COLO668 (cell line): ENCODE data around the gene CNIH1.
"Not testable (repeated sequence)": the region's sequence is repeated elsewhere in the genome, so short reads cannot be mapped to it uniquely, and the experiment has no call there.

Source experiments
- DNase-seq: peaks from one replicate; lab custom pipeline; 2025; ENCODE audit not compliant: unreplicated experiment; lab: John Stamatoyannopoulos, UW

The CNIH1 gene

DNA sequence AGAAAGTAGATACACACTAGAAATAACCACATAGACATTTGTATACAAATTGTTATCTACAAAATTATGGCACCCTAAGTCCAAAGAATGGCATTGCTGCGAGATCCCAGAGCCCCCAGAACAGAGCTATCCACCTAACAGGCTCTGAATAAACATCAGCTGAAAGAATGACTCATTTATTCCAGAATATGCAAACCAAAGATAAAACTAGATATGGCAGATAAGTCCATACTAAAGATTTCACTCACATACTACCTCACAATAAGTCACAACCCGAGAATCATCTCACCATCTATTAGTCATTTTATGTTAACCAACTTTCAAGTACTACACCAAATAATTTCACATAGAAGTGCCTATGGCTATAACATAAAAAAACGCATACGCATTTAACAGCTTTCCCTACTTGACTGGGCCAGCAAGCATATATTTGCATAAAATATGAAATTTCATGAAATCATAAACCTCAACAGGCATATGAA is 5.6 kb downstream of the CNIH1 start:
- DNase-seq, result no peak

DNA sequence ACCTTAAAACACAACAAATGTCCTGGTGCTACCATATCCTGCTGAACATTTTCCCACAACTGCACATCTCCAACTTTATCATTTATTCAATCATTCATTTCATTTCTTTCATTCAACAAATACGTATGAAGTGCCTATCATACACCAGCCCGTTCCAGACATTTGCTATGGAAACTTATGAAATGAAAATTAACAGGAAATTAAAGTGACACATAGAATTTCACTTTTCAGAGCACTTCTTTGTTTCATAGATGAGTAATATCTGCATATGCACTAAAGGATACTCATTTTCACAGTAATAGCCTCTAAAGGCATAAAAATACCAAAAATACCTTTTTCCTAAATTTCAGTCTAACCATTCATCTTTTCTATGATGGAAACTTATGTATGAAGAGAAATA is 12.6 kb downstream of the CNIH1 start:
- no peak for DNase-seq

DNA sequence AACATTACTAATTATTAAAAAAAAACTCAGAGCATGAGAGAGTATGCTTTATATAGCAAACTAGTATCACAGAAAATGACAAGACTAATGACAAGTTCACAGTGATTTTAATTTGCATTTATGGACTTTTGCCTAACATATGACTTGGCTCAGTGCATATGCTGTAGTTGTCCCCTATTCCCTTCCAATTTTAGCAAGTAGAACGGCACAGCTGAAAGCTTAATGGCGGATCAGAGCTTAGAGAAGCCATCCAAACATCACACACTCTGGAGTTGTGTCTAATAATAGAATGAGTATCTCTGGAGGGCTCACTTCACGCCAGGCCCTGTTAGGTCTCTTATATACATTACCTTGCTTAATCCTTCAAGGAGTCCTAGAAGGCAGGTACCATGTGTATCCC is 13.3 kb downstream of the CNIH1 start:
- DNase-seq, result no peak

DNA sequence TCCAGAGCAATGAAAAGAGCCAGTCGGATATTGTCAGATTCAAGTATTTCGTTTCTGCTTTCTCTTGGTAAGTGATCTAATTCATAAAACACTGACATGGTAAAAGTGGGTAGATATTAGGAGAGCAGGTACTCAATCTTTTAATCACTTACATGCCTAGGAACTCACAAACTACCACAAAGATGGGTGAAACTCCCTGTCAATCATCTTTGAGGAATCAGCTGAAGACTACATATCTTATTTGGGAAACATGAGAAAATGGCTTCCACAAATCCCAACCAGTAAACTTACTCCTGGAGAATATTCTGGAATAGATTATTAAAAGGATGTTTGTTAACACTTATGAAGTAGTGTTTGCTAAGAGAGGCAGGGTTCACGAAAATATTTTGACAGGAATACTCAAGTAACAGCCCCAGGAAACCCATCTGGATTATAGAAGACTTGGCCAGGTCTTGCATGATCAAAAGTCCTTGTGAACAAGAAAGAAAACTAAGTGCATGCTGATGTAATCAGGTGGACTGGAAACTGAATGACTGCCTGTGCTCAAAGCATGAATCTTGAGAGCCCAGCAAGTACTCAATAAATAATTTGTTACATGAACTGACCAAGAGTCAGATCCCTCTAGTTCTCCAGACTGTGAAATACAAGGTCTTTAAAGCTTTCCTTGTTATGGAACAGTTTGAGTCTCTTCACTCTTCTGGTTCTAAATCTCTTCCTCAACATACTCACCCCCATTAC is 15.5 kb downstream of the CNIH1 start:
- DNase-seq, result no peak

DNA sequence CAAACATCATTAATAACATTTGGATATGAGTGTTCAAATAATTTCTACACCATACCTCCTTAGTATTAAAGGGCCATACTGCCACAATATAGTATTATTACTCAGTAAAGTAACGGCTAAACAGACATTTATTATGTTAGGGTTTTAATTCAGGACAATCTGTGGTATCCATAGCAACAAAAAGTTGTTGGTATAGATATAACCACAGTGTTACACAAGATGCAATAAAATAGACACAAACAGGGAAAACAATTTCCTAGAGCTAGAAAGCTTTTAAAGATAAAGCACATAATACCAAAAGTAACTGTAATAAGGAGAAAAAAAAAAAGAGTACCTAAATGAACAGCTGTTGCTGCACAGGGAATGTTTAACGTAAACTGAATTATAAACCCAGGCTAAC is 16.1 kb downstream of the CNIH1 start:
- no peak for DNase-seq

DNA sequence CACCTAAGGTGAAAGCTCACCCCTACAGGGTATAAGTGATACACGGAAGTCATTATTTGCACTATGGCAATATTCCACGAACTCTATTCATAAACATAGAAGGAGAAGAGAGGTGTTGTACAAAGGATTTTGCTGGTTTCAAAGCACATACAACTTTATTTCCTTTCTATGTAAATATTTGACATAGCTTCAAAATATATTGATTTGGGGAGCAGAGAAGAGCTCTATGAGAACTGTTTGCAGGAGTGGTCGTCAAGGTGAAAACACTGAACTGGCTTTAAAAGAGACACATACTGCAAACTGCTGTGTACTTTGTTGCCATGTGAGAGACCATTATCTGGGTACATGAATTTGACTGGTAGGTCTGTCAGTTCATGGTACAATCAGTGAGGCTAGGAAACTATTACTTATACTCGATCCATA is 16.7 kb downstream of the CNIH1 start:
- DNase-seq, result peak; percentile 48

DNA sequence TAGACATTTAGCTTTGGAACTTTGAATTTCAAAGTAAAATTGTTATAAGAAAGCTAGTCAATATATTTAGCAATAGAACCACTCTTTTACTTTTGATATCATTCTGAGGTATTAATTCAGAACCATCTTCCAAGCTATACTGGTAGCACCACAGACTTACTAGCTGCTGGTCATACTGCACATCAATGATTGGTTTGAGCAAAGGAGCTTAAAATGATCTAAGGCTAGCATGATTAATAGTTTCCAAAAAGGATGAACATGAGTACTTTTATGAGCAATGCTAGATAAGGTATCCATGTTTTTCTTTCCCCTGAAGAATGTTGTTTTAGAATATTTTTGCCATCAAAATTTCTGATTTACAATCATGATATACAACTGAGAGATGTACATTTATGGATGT is 17.2 kb downstream of the CNIH1 start:
- DNase-seq, result no peak

DNA sequence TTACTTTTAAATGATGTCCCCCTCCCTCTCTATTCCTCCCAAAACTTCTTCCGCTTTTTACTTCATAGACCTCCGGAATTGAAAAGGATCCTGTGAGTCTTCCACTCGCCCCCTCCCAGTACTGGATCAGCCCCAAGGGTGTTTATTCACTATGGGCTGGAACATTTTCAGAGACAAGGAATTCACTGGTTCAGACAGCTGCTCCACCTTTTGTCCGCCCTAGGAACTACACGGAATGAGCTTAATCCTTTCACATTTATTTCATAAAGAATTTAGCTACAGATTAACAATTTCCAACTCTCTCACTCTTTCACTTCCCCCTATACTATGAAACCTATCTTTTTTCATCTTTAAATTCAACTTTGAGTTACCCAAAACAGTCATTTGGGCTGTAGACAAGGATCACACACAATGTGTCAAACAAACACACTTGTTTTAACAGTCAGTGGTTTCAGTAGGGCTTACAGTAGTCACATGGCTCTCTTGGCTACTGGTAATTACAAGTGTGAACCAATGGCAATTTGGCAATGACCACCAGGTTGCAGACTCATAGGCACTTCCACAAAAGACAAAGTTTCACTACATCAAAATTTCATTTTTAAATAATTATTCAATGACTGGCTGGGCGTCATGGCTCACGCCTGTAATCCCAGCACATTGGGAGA is 20.6 kb downstream of the CNIH1 start:
- DNase-seq, result peak; percentile 25

DNA sequence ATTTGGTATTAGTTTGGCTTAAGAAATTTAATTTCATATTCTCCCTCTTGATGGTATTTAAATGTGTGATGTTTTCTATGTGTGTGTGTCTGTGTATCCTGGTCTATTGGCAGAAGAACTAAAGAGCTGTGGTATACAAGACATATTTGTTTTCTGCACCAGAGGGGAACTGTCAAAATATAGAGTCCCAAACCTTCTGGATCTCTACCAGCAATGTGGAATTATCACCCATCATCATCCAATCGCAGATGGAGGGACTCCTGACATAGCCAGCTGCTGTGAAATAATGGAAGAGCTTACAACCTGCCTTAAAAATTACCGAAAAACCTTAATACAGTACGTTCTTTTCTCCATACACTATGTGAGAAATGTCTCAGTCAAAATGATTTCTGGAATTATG is 29.8 kb downstream of the CNIH1 start:
- DNase-seq, result no peak

DNA sequence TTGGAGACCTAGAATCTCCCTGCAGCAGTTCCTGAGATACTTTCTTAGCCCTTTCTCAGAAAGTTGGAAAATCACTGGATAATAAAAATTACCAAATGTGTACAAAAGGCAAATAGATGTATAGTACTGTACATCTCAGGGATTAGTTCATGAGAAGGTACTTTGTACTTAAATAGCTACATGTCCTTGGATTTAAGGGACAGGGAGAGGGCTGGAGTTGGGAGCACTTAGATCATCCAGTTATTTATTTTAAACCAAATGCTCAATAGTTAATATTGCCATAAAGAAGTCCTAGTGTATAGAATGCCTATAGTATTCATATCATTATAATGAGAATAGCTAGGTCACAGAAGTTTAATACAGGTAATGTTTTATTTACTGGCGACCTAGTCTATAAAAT is 31.0 kb downstream of the CNIH1 start:
- no peak for DNase-seq

DNA sequence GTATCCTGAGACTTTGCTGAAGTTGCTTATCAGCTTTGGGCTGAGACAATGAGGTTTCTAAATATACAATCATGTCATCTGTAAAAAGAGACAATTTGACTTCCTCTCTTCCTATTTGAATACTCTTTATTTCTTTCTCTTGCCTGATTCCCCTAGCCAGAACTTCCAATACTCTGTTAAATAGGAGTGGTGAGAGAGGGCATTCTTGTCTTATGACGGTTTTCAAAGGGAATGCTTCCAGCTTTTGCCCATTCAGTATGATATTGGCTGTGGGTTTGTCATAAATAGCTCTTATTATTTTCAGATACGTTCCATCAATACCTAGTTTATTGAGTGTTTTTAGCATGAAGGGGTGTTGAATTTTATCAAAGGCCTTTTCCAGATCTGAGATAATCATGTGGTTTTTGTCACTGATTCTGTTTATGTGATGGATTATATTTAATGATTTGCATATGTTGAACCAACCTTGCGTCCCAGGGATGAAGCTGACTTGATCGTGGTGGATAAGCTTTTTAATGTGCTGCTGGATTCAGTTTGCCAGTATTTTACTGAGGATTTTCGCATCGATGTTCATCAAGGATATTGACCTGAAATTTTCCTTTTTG is 37.7 kb downstream of the CNIH1 start:
- DNase-seq, result not testable (repeated sequence)

DNA sequence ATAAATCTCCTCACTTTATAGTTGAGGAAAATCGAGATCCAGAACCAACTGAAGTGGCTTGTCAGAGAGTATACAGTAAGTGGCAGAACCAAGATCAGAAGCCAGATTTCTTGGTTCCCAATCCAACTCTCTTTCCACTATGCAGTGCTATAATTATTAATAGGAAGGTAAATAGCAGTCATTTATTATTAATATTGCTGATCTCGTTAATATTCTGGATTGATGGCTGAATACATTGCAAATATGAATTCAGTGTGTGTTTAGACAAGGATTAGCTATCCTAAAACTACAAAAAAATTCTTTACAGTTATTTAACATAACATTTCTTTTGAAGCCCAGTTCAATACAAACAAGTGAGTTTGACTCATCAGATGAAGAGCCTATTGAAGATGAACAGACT is 41.6 kb downstream of the CNIH1 start:
- DNase-seq, result no peak

DNA sequence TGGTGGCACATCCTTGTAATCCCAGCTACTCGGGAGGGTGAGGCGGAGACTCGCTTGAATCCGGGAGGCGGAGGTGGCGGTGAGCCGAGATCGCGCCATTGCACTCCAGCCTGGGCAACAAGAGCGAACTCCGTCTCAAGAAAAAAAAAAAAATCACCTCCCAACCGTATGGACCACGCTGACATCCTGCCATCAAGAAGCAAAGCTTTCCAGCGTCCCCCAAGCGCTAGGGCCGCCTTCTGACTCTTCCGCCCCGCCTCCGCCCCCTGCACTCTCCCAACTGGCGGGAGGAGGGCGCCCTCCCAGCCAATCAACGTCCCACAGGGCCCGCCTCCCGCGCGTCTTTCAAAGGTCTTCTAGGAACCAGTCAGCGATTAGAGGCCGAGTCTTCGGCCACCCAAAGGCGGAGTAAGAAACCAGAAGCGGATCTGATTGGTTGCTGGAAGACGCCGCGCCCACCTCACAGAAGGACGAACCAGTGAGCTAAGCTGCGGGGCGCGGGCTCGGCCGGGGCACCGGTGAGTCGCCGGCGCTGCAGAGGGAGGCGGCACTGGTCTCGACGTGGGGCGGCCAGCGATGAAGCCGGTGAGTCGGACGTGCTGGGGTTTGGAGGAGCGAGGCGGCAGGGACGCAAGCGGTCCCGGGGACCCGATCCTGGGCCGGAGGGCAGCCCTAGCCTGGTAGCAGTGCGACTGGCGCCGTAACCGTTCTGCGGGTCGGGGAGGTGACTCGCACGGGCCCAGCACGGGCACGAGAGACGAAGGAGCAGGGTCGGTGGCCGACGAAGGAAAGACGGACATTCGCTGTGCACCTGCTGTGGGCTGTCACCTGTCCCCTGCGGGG is 44.5 kb downstream of the CNIH1 start, which contains the start of gene CDKN3:
TSS of gene CDKN3 (plus strand) at position 515 of the 843 bp plus-strand sequence. CDS start at position 577, 62 bp downstream.
- DNase-seq, result peak; percentile 99

DNA sequence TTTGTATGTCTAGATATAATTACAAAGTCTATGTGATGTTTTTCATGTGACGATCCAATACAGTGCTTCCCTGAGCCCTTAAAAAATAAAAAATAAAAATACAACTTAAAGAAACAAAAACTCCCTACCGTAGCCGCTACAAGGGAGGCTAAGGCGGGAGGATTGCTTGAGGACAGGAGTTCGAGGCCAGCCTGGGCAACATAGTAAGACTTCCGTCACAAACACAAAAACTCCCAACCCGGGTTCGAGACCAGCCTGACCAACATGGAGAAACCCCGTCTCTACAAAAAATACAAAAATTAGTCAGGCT is 45.0 kb downstream of the CNIH1 start:
- no peak for DNase-seq

DNA sequence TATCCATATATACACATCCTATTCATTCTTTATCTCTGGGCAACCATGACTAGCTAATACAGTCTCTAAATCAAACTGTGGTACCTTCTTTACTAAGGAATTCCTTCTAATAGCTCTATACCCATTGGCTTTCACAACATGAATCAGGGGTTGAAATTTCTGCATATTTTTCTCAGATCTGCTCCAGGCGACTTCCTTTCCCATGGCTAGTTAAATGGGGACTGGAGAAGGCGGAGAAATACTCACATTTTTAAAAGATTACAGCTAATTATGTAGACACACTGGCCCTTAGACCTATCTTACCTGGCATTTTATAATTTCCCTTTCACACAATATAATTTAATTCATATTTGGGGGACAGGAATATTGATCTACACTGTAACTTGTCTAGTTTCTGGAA is 45.5 kb downstream of the CNIH1 start:
- DNase-seq, result no peak

DNA sequence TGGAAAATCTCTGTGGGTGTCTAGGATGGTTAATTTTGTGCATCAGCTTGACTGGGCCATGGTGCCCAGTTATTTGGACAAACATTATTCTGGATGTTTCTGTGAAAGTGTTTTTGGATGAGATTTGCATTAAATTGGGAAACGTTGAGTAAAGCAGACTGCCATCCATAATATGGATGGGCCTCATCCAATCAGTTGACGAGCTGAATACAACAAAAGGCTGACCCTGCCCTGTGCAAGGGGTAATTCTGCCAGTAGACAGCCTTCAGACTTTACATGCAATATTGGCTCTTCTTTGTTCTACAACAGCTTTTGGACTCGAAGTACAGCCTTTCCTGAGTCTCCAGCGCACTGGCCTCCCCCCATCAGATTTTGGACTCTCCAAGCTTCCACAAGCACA is 45.9 kb downstream of the CNIH1 start:
- DNase-seq, result no peak

DNA sequence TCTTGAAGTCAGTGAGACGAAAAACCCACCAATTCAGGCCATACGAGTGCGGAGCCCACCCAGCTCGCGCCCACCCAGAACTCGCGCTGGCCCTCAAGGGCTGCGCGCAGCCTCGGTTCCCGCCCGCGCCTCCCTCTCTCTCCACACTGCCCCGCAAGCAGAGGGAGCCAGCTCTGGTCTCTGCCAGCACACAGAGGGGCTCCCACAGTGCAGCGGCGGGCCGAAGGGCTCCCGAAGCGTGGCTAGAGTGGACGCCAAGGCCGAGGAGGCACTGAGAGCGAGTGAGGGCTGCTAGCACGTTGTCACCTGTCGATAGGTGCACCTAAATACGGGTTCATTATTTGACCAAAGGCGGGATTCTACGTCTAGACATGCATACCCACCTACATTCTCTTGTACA is 46.6 kb downstream of the CNIH1 start:
- DNase-seq, result no peak

DNA sequence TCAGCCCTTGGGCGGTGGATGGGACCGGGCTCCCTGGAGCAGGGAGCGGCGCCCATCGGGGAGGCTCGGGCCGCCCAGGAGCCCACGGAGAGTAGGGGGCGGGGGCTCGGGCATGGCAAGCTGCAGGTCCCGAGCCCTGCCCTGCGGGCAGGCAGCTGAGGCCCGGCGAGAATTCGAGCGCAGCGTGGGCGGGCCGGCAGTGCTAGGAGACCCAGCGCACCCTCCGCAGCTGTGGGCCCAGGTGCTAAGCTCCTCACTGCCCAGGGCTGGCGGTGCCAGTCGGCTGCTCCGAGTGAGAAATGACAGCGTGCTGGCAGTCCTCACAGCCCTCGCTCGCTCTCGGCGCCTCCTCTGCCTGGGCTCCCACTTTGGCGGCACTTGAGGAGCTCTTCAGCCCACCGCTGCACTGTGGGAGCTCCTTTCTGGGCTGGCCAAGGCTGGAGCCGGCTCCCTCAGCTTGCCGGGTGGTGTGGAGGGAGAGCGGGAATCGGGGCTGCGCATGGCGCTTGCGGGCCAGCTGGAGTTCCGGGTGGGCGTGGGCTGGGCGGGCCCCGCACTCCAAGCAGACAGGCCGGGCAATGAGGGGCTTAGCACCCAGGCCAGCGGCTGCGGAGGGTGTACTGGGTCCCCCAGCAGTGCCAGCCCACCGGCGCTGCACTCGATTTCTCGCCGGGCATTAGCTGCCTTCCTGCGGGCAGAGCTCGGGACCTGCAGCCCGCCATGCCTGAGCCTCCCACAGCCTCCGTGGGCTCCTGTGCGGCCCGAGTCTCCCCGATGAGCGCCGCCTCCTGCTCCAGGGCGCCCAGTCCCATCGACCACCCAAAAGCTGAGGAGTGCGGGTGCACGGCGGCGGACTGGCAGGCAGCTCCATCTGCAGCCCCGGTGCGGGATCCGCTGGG is 47.9 kb downstream of the CNIH1 start:
- DNase-seq, result not testable (repeated sequence)

DNA sequence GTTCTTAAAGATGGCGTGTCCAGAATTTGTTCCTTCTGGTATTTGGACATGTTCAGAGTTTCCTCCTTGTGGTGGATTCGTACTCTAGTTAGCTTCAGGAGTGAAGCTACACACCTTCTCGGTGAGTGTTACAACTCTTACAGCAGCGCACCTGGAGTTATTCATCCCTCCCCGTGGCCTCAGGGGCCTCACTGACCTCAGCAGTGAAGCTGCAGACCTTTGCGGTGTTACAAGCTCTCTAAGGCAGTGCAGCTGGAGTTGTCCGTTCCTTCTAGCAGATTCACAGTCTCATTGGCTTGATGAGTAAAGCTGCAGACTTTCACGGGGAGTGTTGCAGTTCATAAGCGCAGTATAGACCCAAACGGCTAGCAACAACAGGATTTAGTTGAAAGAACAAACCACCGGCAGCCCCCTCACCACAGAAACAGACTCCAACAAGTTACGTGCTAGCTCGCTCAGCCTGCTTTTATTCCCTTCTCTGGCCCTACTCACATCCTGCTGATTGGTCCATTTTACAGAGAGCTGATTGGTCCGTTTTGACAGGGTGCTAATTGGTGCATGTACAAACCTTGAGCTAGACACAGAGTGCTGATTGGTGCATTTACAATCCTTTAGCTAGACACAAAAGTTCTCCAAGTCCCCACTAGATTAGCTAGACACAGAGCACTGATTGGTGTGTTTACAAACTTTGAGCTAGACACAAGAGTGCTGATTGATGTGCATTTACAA is 48.9 kb downstream of the CNIH1 start:
- no peak for DNase-seq

DNA sequence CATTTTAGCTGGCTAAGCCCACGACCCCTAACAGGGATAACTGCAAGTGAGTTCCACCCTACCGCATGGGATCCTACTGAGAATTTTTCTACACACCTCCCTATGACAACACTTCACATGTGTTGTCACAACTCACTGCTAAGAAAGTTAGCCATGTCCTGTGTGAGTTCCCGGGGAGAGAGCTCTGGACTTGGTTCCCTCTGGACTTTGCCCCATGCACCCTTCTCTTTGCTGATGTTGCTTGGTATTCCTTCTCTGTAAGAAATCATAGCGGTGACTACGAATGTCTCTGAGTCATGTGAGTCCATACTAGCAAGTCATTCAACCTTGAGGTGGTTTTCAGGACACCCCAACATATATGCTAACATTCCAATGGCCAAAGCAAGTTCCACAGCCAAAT is 53.8 kb downstream of the CNIH1 start:
- DNase-seq, result no peak
